Embryonic facial prominence (tissue), 1 donor: ENCODE results near the gene GBF1.
"Not testable (repeated sequence)": the region's sequence is repeated elsewhere in the genome, so short reads cannot be mapped to it uniquely, and the experiment has no call there.

ENCODE experiments used
- DNase-seq: peaks from one replicate; pipeline ENCODE4 v3.0.0-alpha.2; 2016; ENCODE audit errors: extremely low spot score

Gene GBF1

DNA sequence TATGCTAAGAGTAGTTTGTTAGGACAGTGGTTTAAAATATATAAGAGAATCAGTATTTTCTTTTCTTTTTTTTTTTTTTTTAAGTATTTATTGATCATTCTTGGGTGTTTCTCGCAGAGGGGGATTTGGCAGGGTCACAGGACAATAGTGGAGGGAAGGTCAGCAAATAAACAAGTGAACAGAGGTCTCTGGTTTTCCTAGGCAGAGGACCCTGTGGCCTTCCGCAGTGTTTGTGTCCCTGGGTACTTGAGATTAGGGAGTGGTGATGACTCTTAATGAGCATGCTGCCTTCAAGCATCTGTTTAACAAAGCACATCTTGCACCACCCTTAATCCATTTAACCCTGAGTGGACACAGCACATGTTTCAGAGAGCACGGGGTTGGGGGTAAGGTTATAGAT is 55.6 kb downstream of the GBF1 start:
- not testable (repeated sequence) for DNase-seq

DNA sequence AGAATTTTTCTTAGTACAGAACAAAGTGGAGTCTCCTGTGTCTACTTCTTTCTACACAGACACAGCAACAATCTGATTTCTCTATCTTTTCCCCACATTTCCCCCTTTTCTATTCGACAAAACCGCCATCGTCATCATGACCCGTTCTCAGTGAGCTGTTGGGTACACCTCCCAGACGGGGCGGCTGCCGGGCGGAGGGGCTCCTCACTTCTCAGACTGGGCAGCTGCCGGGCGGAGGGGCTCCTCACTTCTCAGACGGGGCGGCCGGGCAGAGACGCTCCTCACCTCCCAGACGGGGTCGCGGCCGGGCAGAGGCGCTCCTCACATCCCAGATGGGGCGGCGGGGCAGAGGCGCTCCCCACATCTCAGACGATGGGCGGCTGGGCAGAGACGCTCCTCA is 56.0 kb downstream of the GBF1 start:
- not testable (repeated sequence) for DNase-seq

DNA sequence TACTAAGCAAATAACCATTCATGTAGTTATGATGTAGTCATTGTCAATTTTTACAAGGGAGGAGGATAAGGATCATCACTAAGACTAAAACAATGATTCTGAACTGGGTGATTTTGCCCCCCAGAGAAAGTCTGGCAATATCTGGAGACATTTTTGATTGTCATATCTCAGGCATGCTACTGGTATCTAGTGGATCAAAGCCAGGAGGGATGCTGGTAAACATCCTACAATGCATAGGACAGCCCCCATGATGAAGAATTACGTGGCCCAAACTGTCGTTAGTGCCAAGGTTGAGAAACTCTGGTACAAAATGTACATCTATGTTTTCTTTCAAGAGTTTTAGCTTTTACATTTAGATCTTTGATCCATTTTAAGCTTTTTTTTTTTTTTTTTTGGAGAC is 57.3 kb downstream of the GBF1 start:
- DNase-seq = no peak

DNA sequence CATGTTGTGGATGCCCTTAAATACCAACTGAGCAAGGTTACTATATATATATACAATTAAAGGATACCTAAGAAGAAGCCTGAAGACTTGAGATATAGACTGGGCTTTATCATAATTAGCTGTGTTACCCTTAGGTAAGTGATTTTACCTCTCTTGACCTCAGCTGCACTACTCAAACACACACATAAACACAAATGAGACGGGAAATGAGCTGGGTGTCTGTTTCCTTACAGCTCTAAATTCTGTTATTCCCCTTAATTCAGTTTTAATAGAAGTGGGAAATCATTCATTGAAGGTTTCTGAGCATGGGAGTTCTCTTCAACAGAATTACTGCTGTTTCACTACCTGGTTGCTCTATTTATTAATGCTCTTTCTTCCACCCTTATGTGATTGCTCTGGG is 60.7 kb downstream of the GBF1 start:
- DNase-seq = no peak

DNA sequence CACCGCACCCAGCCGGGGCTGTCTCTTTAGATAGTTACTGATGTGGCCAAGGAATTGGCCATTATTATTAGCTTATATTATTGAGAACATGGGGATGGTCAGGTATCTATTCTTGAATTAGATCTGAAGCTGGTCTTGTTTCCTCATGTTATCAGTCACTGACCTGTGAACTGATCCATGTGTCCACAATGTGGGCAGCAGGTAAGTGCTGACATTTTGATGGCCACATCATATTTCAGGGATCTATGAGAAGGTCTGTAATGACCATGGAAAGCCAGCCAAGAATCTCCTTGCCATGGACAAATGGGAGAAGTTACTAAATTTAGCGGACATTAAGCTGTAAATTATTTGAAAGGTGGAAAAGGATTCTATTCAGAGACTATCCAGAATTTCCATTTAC is 61.4 kb downstream of the GBF1 start:
- DNase-seq = no peak

DNA sequence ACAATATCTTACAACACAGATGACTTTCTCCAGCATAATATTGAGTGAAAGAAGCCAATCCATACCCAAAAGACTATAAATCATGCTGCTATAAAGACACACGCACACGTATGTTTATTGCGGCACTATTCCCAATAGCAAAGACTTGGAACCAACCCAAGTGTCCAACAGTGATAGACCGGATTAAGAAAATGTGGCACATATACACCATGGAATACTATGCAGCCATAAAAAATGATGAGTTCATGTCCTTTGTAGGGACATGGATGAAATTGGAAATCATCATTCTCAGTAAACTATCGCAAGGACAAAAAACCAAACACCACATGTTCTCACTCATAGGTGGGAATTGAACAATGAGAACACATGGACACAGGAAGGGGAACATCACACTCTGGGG is 63.0 kb downstream of the GBF1 start:
- DNase-seq = not testable (repeated sequence)

DNA sequence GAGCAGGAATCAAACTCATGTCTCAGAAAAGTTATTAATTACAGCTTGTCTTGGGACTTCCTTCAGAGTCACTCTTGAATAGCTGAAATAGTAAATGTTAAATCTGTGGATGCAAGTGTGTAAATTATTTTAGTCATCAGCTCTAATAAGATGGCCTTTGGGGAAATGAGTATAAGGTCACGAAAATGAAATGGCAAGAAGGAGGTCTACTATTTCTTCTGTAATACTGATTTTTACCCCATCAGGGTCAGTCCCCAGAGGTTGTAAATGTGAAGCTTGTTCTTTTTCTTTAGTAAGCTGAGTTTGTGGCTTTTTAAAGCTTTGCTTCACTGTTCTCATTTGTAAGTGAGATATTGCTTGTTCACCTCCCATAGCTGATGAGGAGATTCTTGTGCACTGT is 63.9 kb downstream of the GBF1 start:
- no peak for DNase-seq

DNA sequence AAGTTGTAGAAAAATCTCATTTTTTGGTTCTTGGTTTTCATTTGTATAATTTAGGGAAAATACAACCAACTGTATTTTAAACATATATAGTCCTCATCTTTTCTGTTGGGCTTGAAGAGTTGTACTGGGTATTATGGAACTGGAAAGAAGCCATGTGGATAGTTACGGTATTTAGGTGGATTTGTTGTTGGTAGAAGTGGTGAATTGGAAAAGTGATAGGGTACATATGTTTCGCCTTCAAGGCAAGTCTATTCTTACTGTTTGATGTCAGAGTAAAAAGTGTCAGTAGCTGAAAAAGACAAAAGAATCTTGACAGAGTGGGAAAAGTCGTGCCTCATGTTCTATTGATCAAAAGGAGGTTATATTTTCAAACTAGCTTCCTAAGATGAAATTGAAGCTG is 64.6 kb downstream of the GBF1 start:
- DNase-seq = no peak

DNA sequence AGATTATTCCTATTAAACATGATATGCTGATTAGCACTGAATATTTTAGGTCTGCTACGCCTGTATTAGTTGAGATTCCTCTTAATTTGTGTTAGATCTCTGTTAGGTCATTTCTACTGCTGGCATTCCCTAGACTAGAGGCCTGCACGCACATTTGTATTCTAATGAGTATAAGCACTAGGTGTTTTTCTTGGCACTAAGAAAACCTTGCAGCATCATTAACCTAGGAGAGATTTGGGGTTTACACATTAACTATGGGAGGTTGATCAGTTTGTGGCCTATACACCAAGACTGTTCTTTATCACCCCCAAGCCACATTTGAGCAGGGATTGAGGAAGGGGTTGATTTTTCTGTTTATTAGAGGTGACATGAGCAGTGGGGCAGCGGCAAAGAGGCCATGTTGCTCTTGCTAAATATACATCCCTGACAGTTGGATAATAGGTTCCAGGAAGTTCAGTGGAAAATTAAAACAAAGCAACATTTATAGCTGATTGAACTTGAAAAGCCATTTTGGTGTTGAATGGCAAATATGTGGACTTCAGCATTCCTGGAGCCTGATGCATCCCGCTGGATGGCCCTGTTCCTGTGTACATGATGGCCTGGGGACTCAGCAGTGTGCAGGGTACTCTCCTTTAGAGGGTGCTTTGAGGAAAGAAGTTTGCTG is 65.2 kb downstream of the GBF1 start:
- no peak for DNase-seq

DNA sequence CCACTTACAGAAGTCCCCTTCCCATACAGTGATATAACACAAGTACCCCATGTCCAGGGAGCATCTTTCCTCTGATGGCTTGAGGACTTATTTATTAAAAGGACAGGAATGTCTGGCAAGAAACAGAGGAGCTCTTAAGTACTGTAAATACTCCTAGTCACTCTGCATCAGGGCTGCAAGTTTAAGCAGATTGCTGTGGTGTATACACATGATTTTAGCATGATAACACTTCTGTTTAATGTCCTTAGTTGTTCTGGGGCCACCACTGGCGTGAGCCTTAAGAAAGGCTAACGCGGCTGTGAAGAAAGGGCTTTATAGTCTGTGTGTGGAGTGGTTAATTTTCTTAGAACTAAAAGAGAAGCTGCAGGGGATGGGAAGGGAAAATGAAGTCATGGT is 65.7 kb downstream of the GBF1 start:
- DNase-seq = no peak

DNA sequence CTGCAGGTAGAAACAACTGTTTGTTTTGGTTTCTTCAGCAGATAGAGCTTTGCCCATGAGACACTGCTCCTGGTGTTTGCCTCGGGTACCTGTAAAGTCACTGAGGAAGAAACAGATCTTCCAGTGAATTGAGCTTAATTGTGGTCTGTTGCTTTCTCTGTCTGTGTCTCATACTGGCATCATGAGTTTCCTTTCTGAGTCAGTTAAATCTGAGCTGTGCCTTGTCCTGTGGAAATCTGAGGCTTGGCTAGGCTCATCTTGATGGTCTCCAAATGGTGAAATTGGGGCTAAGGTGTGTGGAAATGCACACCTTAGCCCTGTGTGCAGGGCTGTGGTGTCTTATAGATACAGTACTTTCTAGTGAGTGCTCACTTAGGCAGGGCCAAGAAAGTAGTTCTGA is 67.4 kb downstream of the GBF1 start:
- DNase-seq = no peak

DNA sequence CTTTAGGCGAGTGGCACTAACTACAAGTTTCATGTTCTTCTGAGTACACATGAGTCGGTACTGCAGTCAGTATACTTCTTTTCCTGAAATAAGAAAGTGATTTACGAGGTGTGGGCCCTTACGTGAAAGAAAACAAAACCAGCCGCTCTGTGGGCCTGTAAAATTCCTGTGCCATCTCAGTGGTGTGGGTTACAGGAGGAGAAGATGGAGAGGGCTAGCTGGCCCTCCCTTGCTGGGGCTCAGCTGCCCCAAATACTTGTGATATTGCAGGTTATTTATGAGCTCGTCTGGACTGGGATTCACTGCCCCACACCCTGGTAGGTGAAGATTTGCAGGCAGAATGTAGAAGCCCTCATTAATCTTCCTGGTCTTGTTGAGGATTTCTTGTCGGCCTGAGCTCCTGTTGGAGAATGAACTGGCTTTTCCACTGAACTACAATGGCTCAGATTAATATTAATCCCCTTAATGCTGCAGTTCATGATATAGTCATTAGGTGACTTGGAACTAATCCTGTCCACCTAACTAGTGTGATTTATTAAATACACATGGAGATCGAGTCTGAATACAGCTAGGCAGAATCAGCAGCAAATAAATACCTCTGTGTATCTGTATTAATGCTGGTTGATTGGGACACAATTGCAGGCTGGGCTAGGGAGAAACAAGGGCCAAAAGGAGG is 68.0 kb downstream of the GBF1 start:
- DNase-seq = no peak

DNA sequence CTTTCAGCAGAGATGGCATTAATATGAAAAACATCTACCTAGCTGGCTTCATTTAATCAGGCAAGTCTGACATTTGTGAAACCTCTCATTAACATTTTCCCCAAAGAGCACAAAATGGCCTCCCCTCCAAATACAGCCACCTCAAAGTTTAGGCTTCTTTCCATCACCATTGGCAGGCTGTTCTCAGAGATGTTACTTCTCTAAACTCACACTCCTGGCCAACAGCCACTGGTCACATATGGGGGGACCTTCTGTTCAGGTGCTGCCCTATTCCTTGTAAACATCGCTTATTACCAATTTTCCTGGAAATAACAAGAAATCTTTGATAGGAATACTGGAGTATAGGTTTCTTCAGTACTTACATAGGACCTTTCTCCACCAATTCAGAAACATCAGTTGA is 69.5 kb downstream of the GBF1 start:
- DNase-seq = no peak

DNA sequence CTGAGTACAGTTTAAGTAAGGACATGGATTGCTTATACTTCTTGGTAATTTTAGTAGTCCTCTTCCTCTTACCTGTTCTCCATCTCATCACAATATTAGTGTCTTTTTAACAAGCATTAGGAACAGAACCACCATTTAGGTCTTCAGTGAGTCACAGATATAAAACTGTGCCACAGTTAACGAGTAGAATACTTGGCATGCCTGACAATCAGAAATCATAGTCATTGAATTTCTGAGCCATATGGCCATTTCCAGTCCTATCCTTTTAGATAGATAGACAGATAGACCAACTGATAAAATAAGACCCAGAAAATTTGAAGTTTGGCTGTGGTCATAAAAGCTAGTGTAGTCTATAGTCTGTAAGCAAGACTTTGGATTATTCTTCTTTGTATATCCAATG is 71.1 kb downstream of the GBF1 start:
- no peak for DNase-seq

DNA sequence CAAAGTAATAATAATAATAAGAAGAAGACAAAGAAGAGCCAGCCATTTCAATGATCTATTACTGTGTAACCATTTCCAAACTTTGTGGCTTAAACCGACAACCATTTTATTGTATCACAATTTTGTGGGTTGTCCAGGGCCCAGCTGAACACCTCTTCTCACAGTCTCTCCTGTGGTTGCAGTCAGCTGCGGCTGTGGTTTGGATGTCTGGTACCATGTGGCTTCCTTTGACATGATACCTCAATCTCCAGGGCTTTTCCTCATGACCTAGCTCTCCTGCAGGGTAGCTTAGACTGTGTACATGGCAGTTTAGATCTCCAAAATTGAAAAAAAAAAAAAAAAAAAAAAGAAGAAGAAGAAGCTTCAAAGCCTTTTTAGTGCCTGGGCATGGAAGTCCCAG is 77.6 kb downstream of the GBF1 start:
- no peak for DNase-seq

DNA sequence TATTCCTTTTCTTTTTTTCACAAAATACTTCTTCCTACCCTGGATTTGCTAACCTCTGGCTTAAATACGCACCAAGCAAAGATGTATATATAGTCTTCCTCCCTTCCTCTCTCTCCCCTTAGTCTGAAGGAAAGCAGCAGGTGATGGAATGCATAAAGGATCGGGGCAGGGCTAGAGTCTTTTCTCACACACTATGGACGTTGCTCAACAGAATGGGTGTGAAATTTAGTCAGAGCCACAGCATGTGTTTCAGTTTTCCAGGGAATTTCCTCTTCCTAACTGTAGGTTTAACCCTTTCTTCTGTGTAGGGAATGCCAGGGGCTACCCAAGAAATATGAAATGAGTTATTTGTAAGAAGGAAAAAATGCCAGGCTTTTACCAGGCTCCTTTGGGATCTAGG is 78.7 kb downstream of the GBF1 start:
- no peak for DNase-seq

DNA sequence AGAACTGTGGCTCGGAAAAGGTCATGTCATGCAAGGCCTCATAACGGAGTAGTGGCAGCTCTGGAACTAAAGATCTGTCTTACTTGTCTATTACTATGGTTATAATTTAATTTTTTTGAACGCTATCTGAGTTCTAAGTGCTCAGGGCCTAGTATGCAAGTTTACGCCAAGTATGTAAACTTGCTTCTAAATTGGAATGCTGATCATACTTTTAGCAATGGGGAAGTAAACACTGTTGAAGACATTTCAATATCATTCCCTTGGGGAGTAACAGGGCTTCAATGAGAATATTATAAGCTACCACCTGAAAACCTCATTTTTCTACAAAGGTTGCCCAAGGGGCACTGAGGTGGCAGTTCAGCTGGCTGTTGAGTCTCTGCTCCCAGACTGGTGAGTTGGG is 80.7 kb downstream of the GBF1 start:
- no peak for DNase-seq

DNA sequence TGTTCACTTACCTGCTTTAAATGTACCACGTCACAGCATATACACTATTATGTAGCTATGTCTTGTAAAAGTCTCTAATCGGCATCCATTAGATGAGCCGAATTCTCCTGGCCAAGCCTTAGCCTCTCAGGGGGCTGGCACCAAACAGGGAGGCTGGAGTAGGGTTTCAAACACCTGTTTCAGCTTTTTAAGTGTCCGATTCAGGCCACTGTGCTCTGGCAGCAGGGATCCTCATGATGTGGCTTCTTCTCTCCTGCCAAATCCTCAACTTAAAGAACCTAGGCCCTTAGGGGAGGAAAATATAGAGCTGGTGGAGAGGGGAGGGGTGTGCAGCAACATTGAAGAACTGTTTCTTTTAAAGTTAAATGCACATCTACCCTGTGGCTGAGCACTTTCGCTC is 81.7 kb downstream of the GBF1 start:
- DNase-seq = no peak

DNA sequence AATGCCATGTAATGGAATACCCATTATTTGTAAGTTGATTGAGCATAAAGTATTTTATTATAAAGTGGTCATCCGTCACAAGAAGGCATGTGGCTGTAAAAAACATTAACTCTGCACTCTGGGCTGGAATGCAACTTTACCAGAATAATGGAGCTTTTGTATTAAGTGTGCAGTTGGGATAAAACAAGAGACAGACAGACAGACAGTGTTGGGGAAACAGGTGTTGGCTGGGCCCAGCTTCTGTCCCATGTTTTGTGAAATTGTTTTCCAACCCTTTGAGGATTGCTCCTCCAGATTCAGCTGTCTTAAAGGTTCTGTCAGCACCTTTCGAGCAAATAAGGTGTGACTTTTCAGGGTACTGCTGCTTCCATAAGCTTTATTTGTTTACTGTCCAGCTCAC is 82.3 kb downstream of the GBF1 start:
- no peak for DNase-seq

DNA sequence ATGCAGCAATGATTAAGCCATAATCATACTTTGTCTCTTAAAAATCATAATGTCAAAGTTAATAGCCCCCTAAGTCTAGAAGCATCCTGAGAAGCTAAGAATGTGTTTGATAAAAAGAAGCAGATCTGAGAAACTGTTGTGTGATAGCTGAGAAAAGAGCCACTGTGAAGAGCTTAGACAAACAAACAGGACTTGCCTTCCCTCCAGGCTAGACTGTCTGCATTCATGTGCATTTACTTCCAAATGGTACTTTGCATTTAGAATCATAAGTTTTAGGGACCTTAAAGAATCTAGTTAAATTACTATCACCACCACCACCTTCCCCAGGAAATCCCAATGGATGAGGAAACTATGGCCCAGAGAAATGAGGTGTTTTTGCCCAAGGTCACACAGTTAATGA is 87.4 kb downstream of the GBF1 start:
- no peak for DNase-seq

DNA sequence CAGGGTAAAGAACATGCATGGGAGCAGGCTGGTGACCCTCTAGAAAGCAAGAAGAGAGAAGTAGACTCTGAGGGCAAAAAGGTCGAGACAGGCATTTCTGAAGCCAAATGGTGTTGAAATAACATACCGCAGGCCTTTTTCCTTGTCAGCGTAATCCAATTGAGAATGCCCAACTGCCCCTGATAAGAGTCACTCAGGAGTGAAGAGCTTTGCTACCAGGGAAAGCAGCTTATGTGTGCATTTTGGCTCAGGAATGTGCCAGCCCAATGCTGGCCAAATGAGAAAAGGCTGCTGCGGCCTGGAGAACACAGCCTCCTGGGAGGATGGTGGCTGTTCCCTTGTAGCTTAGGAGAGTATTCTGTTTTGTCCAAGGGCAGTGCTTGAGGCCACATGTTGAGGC is 88.8 kb downstream of the GBF1 start:
- no peak for DNase-seq

DNA sequence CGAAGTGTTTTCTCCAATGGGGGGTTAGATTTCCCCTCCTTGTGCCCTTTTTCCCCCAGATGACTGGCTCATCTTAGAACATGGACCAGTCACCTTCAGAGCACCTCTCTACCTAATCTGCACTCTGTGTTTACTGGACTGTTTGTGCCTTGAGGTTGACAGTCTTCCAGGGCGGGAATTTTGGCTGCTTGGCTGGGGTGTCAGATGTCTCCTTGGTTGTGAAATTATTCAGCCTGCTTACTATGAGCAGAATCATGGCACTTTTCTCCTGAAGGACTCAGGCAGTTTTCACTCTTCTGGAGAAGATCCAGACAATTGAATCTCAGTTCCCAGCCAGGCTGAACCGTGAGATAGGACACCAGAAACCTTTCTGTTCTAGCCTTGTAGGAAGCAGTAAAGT is 89.9 kb downstream of the GBF1 start:
- DNase-seq = no peak

DNA sequence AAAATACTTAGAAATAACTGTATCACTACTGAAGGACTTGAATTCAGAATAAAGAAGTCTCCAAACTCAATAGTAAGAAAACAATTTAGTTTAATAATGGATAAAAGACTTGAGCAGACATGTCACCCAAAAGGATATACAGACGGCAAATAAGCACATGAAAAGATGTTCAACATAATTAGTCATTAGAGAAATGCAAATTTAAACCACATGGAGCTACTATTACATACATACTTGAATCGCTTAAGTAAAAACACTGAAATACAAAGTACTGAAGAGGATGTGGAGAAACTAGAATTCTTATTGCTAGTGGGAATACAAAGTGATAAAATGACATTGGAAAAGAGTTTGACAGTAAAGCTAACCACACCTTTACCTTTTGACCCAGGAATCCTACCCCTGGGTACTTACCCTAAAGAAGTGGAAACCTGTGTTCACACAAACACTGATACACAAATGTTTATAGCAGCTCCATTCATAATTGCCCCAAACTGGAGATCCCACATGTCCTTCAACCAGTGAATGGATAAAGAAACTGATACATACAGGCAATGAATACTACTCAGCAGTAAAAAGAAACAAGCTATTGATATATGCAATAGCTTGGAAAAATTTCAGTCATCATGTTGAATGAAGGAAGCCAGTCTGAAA is 95.8 kb downstream of the GBF1 start:
- DNase-seq = no peak

DNA sequence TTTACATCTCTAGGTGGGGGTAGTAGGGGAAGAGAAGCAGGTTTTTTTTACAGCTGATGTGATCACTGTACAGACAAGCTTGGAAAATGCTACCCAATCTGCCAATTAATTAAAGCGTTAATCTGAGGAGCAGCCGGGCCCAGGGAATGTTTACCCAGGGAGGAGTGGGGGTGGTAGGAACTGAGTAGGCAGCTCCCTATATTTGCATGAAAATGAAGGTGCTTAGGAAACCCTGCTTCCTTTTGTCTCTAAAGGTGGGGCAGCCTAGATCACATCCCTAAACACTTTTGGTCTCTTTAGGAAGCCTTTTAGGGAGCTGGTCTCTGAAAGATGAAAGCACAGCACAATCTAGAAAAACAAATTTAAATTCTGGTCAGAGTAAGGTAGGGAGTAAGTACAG is 97.1 kb downstream of the GBF1 start:
- no peak for DNase-seq
